HepG2 (cell line): ENCODE results near the gene USP8.

Source experiments
- MYC ChIP-seq: sonication (generic); formaldehyde crosslinking; IDR thresholded peaks from 2 replicates; pipeline ENCODE4 v1.9.0; 2021; ENCODE audit warnings: missing genetic modification reagents, borderline replicate concordance
- SRSF1 ChIP-seq: fragments of 200-400 bp; formaldehyde crosslinking; optimal IDR thresholded peaks from 2 replicates; pipeline ENCODE3; 2017; ENCODE audit warnings: mild to moderate bottlenecking, low read depth, low read length, moderate library complexity
- TF ChIP-seq, protein P1 (sequence below): sonication (generic); formaldehyde crosslinking; IDR thresholded peaks from 2 replicates; pipeline ENCODE4 v1.4.0; 2020; ENCODE audit warnings: mild to moderate bottlenecking, missing genetic modification reagents

- TF ChIP-seq MYC (CRISPR knock-in tag) (no peak), SRSF1 (no peak)
- TF ChIP-seq, protein P1, sequence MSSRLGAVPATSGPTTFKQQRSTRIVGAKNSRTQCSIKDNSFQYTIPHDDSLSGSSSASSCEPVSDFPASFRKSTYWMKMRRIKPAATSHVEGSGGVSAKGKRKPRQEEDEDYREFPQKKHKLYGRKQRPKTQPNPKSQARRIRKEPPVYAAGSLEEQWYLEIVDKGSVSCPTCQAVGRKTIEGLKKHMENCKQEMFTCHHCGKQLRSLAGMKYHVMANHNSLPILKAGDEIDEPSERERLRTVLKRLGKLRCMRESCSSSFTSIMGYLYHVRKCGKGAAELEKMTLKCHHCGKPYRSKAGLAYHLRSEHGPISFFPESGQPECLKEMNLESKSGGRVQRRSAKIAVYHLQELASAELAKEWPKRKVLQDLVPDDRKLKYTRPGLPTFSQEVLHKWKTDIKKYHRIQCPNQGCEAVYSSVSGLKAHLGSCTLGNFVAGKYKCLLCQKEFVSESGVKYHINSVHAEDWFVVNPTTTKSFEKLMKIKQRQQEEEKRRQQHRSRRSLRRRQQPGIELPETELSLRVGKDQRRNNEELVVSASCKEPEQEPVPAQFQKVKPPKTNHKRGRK (CRISPR knock-in tag): no peak
These were observed 81.9 kb downstream of the USP8 start for GRCh38 chr15:50506121-50506520.
